Mucosa of stomach (tissue), 1 donor: ENCODE results near the gene PDP2.

ENCODE experiments used
- H3K27me3 ChIP-seq: one replicate; pipeline ENCODE4 v1.7.0; 2013; ENCODE audit warnings: mild to moderate bottlenecking, low read length; ENCODE audit not compliant: control insufficient read depth, insufficient read depth
- H3K36me3 ChIP-seq: one replicate; pipeline ENCODE4 v1.7.0; 2013; ENCODE audit warnings: low read length; ENCODE audit not compliant: control insufficient read depth, insufficient read depth
- H3K4me1 ChIP-seq: one replicate; pipeline ENCODE4 v1.7.0; 2013; ENCODE audit warnings: mild to moderate bottlenecking, low read length; ENCODE audit not compliant: control insufficient read depth, insufficient read depth
- H3K4me3 ChIP-seq: one replicate; pipeline ENCODE4 v1.7.0; 2013; ENCODE audit warnings: low read length
- H3K9ac ChIP-seq: one replicate; pipeline ENCODE4 v1.7.0; 2013; ENCODE audit warnings: mild to moderate bottlenecking, low read length, moderate library complexity
- H3K9me3 ChIP-seq: one replicate; pipeline ENCODE4 v1.7.0; 2013; ENCODE audit warnings: mild to moderate bottlenecking, low read length, moderate library complexity; ENCODE audit not compliant: control insufficient read depth
- donor health status: Pancreatic carcinoma.

PDP2 gene

GRCh38 chr16:66920924-66921680 is 40.8 kb downstream of the PDP2 start:
- H3K9ac ChIP-seq = no peak overlapping the region
- no peaks in the 10 kb centered on the region for H3K9me3 ChIP-seq
- no peak overlapping the region for H3K4me3 ChIP-seq
- H3K4me1 ChIP-seq = peaks cover 30% of the 10 kb centered on the region
- no peaks in the 10 kb centered on the region for H3K36me3 ChIP-seq
- H3K27me3 ChIP-seq = peaks cover 39% of the 10 kb centered on the region

GRCh38 chr16:66921729-66922450 is 41.6 kb downstream of the PDP2 start:
- H3K9ac ChIP-seq = no peak overlapping the region
- H3K4me3 ChIP-seq = no peak overlapping the region
- H3K4me1 ChIP-seq = peaks cover 30% of the 10 kb centered on the region
- no peaks in the 10 kb centered on the region for H3K36me3 ChIP-seq
- no peaks in the 10 kb centered on the region for H3K9me3 ChIP-seq
- peaks cover 47% of the 10 kb centered on the region for H3K27me3 ChIP-seq

GRCh38 chr16:66923247-66923731 is 43.0 kb downstream of the PDP2 start:
- Histone ChIP-seq H3K4me3 (no peak overlapping the region), H3K4me1 (peaks cover 29% of the 10 kb centered on the region), H3K27me3 (peaks cover 47% of the 10 kb centered on the region), H3K9me3 (no peaks in the 10 kb centered on the region), H3K36me3 (no peaks in the 10 kb centered on the region), H3K9ac (no peak overlapping the region)

GRCh38 chr16:66923866-66924265 is 43.6 kb downstream of the PDP2 start:
- H3K27me3 ChIP-seq = peaks cover 47% of the 10 kb centered on the region
- H3K9me3 ChIP-seq = no peaks in the 10 kb centered on the region
- H3K9ac ChIP-seq = peak overlapping the region; percentile 34
- H3K4me3 ChIP-seq = no peak overlapping the region
- H3K36me3 ChIP-seq = no peaks in the 10 kb centered on the region
- peaks cover 24% of the 10 kb centered on the region for H3K4me1 ChIP-seq

- no peak overlapping the region for H3K9ac ChIP-seq
- no peak overlapping the region for H3K4me3 ChIP-seq
- H3K4me1 ChIP-seq = peaks cover 17% of the 10 kb centered on the region
- peaks cover 47% of the 10 kb centered on the region for H3K27me3 ChIP-seq
- H3K36me3 ChIP-seq = no peaks in the 10 kb centered on the region
- H3K9me3 ChIP-seq = no peaks in the 10 kb centered on the region
Measured at GRCh38 chr16:66924527-66925321, 44.4 kb downstream of the PDP2 start.

GRCh38 chr16:66925322-66925840 is 45.1 kb downstream of the PDP2 start, which contains the start of gene RRAD:
TSS of gene RRAD (minus strand) at chr16:66925535. CDS start at chr16:66925179, 356 bp downstream.
- H3K4me3 ChIP-seq = no peak within 1 kb of the TSS
- peaks cover 47% of the 10 kb centered on the region for H3K27me3 ChIP-seq
- H3K9ac ChIP-seq = no peak within 1 kb of the TSS
- no peaks in the 10 kb centered on the region for H3K36me3 ChIP-seq
- peaks cover 23% of the 10 kb centered on the region for H3K4me1 ChIP-seq
- no peaks in the 10 kb centered on the region for H3K9me3 ChIP-seq

- Histone ChIP-seq H3K9me3 (no peaks in the 10 kb centered on the region), H3K27me3 (peaks cover 43% of the 10 kb centered on the region), H3K4me1 (peaks cover 27% of the 10 kb centered on the region), H3K9ac (no peak overlapping the region), H3K4me3 (no peak overlapping the region), H3K36me3 (no peaks in the 10 kb centered on the region)
Measured at GRCh38 chr16:66926171-66926947, 46.0 kb downstream of the PDP2 start.

- no peaks in the 10 kb centered on the region for H3K36me3 ChIP-seq
- H3K4me3 ChIP-seq = no peak overlapping the region
- H3K9ac ChIP-seq = no peak overlapping the region
- no peaks in the 10 kb centered on the region for H3K9me3 ChIP-seq
- H3K4me1 ChIP-seq = peaks cover 34% of the 10 kb centered on the region
- H3K27me3 ChIP-seq = peaks cover 39% of the 10 kb centered on the region
Measured at GRCh38 chr16:66926961-66927436, 46.7 kb downstream of the PDP2 start.

GRCh38 chr16:66927918-66928649 is 47.8 kb downstream of the PDP2 start:
- H3K36me3 ChIP-seq = no peaks in the 10 kb centered on the region
- H3K27me3 ChIP-seq = peaks cover 35% of the 10 kb centered on the region
- H3K9me3 ChIP-seq = no peaks in the 10 kb centered on the region
- H3K4me3 ChIP-seq = no peak overlapping the region
- H3K9ac ChIP-seq = no peak overlapping the region
- H3K4me1 ChIP-seq = peaks cover 44% of the 10 kb centered on the region

- H3K9ac ChIP-seq = no peak overlapping the region
- H3K36me3 ChIP-seq = no peaks in the 10 kb centered on the region
- H3K4me1 ChIP-seq = peaks cover 47% of the 10 kb centered on the region
- no peak overlapping the region for H3K4me3 ChIP-seq
- H3K9me3 ChIP-seq = no peaks in the 10 kb centered on the region
- peaks cover 27% of the 10 kb centered on the region for H3K27me3 ChIP-seq
Measured at GRCh38 chr16:66928702-66929388, 48.5 kb downstream of the PDP2 start.
